Measurements from ENCODE around the gene RAB3GAP1. TPM values are rescaled to one million over a fixed set of nuclear protein-coding genes. Genes with fewer than 3 reads are reported as not detected.

RAB3GAP1 gene
- total RNA-seq, 4 donors from 2014 or later = 71.8 to 76.9 (median 72.3) TPM

- no peaks in the 10 kb centered on the region for H3K9me3 ChIP-seq
- H3K36me3 ChIP-seq = no peaks in the 10 kb centered on the region
- no peak for ATAC-seq
- 52 to 89% methylated on average over 3 of the region's 3 CpGs for WGBS, 2 donors (ENCODE audit: low coverage in 1 of 2)
- peaks cover 7% of the 10 kb centered on the region for H3K27me3 ChIP-seq
- H3K27ac ChIP-seq = no peak overlapping the region
- no peak overlapping the region for H3K4me3 ChIP-seq
- no peak for TF ChIP-seq POLR2A (IDR thresholded peaks at IDR 0.05)
- TF ChIP-seq EP300 (IDR thresholded peaks at IDR 0.05) = no peak
- TF ChIP-seq CTCF (IDR thresholded peaks at IDR 0.05) = no peak
- no peak for TF ChIP-seq POLR2AphosphoS5 (IDR thresholded peaks at IDR 0.05)
- no peaks in the 10 kb centered on the region for H3K4me1 ChIP-seq
These were observed 14.3 kb upstream of the RAB3GAP1 start for GRCh38 chr2:135037831-135038230.

GRCh38 chr2:135043345-135043744 is 8.7 kb upstream of the RAB3GAP1 start:
- Histone ChIP-seq H3K4me3 (no peak overlapping the region), H3K27me3 (peaks cover 7% of the 10 kb centered on the region), H3K9me3 (no peaks in the 10 kb centered on the region), H3K36me3 (no peaks in the 10 kb centered on the region), H3K4me1 (no peaks in the 10 kb centered on the region), H3K27ac (no peak overlapping the region)
- 36 to 60% methylated on average over 2 of the region's 2 CpGs for WGBS, 2 donors (ENCODE audit: low coverage in 1 of 2)
- no peak for ATAC-seq
- TF ChIP-seq POLR2A (IDR thresholded peaks at IDR 0.05) (no peak), EP300 (IDR thresholded peaks at IDR 0.05) (no peak), CTCF (IDR thresholded peaks at IDR 0.05) (peak in 1 of 4 experiments; percentile 26)

GRCh38 chr2:135047300-135047699 is 4.8 kb upstream of the RAB3GAP1 start, which contains the start of gene MAP3K19:
Gene MAP3K19, minus strand, starts transcription at chr2:135047447. Its CDS starts 22,800 bp downstream, at chr2:135024647.
- ATAC-seq = no peak
- Histone ChIP-seq H3K27ac (no peak within 1 kb of the TSS), H3K4me1 (peaks cover 0 to 5% (median 0%) of the 10 kb centered on the region in 3 donors), H3K36me3 (no peaks in the 10 kb centered on the region), H3K4me3 (no peak within 1 kb of the TSS), H3K27me3 (no peaks in the 10 kb centered on the region), H3K9me3 (no peaks in the 10 kb centered on the region)
- TF ChIP-seq POLR2AphosphoS5 (IDR thresholded peaks at IDR 0.05) (no peak), POLR2A (IDR thresholded peaks at IDR 0.05) (no peak), CTCF (IDR thresholded peaks at IDR 0.05) (no peak), EP300 (IDR thresholded peaks at IDR 0.05) (no peak)

- ATAC-seq = no peak
- 43 to 71% methylated on average over 3 to 6 of the region's 6 CpGs for WGBS, 2 donors (ENCODE audit: low coverage in 1 of 2)
- Histone ChIP-seq H3K36me3 (no peaks in the 10 kb centered on the region), H3K9me3 (no peaks in the 10 kb centered on the region), H3K4me1 (peaks cover 0 to 8% (median under 1%) of the 10 kb centered on the region in 3 donors), H3K27ac (no peak overlapping the region), H3K4me3 (no peak overlapping the region), H3K27me3 (no peaks in the 10 kb centered on the region)
- no peak for TF ChIP-seq POLR2A (IDR thresholded peaks at IDR 0.05)
- TF ChIP-seq POLR2AphosphoS5 (IDR thresholded peaks at IDR 0.05) = no peak
- TF ChIP-seq EP300 (IDR thresholded peaks at IDR 0.05) = no peak
- no peak for TF ChIP-seq CTCF (IDR thresholded peaks at IDR 0.05)
These were observed 4.0 kb upstream of the RAB3GAP1 start for GRCh38 chr2:135048122-135048521.

- TF ChIP-seq CTCF (IDR thresholded peaks at IDR 0.05) = no peak
- no peak for TF ChIP-seq POLR2AphosphoS5 (IDR thresholded peaks at IDR 0.05)
- no peak for TF ChIP-seq EP300 (IDR thresholded peaks at IDR 0.05)
- no peak for TF ChIP-seq POLR2A (IDR thresholded peaks at IDR 0.05)
- Histone ChIP-seq H3K4me3 (no peak overlapping the region), H3K27me3 (no peaks in the 10 kb centered on the region), H3K4me1 (peaks cover 3 to 29% (median 4%) of the 10 kb centered on the region in 3 donors), H3K27ac (no peak overlapping the region), H3K36me3 (no peaks in the 10 kb centered on the region), H3K9me3 (no peaks in the 10 kb centered on the region)
- no peak for ATAC-seq
- 69 to 81% methylated on average over 2 to 3 of the region's 3 CpGs for WGBS, 2 donors (ENCODE audit: low coverage in 1 of 2)
These were observed 2.0 kb upstream of the RAB3GAP1 start for GRCh38 chr2:135050132-135050531.

Measured in gastroesophageal sphincter (tissue), 4 donors.